Ishikawa (cell line): ENCODE data around the gene RAD54L2.

ENCODE experiments used
- CEBPB ChIP-seq: IDR thresholded peaks from 2 replicates; pipeline ENCODE4 v1.6.1; 2012
- CREB1 ChIP-seq: IDR thresholded peaks from 2 replicates; pipeline ENCODE4 v1.6.1; 2012; ENCODE audit warnings: low read depth
- EGR1 ChIP-seq: IDR thresholded peaks from 2 replicates; pipeline ENCODE4 v1.6.1; 2012
- EP300 ChIP-seq: IDR thresholded peaks from 2 replicates; pipeline ENCODE4 v1.6.1; 2012; ENCODE audit warnings: borderline replicate concordance
- FOXM1 ChIP-seq: IDR thresholded peaks from 2 replicates; pipeline ENCODE4 v1.6.1; 2012; ENCODE audit warnings: low read depth, borderline replicate concordance
- NFIC ChIP-seq: IDR thresholded peaks from 2 replicates; pipeline ENCODE4 v1.6.1; 2012
- RAD21 ChIP-seq: IDR thresholded peaks from 2 replicates; pipeline ENCODE4 v1.6.1; 2012; ENCODE audit warnings: low read depth
- REST ChIP-seq: IDR thresholded peaks from 2 replicates; pipeline ENCODE4 v1.6.1; 2012; ENCODE audit warnings: low read depth, mild to moderate bottlenecking
- TAF1 ChIP-seq: IDR thresholded peaks from 2 replicates; pipeline ENCODE4 v1.6.1; 2012; ENCODE audit warnings: low read depth, mild to moderate bottlenecking
- TCF12 ChIP-seq: IDR thresholded peaks from 2 replicates; pipeline ENCODE4 v1.6.1; 2012; ENCODE audit warnings: low read depth
- TEAD4 ChIP-seq: IDR thresholded peaks from 2 replicates; pipeline ENCODE4 v1.6.1; 2012
- USF1 ChIP-seq: IDR thresholded peaks from 2 replicates; pipeline ENCODE4 v1.6.1; 2012
- YY1 ChIP-seq: IDR thresholded peaks from 2 replicates; pipeline ENCODE4 v1.6.1; 2012; ENCODE audit warnings: low read depth
- ZBTB7A ChIP-seq: IDR thresholded peaks from 2 replicates; pipeline ENCODE4 v1.6.1; 2012; ENCODE audit warnings: low read depth
- TF ChIP-seq, protein P1 (sequence below): IDR thresholded peaks from 2 replicates; pipeline ENCODE4 v1.6.1; 2012

The RAD54L2 gene

DNA sequence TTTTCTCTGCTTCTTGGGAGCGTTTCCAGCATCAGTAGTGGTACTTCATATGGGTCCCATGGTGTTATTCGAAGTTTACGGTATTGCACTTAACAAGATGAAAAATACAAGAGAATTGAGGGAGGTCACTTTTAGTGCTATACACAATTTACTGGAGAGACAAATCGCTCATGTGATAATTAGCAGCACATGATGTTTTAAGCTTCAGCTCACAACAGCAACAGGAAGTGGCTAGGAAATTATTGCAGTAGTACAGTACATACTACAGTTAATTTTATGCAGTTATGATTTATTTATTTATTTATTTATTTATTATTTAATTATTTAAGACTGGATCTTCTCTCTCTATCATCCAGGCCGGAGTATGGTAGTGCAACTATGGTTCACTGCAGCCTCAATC lies 24.3 kb upstream of the RAD54L2 start:
- no peak for TF ChIP-seq EGR1
- no peak for TF ChIP-seq YY1
- no peak for TF ChIP-seq CREB1
- no peak for TF ChIP-seq NFIC
- no peak for TF ChIP-seq TAF1
- TF ChIP-seq REST, result no peak

GRCh38 chr3:51519848-51520247 lies 18.7 kb upstream of the RAD54L2 start:
- TF ChIP-seq CREB1 (no peak), RAD21 (no peak), ZBTB7A (no peak), EP300 (no peak), USF1 (no peak), REST (no peak), TAF1 (no peak), NFIC (no peak), TEAD4 (no peak)
- TF ChIP-seq, protein P1, sequence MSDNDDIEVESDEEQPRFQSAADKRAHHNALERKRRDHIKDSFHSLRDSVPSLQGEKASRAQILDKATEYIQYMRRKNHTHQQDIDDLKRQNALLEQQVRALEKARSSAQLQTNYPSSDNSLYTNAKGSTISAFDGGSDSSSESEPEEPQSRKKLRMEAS, result no peak

DNA sequence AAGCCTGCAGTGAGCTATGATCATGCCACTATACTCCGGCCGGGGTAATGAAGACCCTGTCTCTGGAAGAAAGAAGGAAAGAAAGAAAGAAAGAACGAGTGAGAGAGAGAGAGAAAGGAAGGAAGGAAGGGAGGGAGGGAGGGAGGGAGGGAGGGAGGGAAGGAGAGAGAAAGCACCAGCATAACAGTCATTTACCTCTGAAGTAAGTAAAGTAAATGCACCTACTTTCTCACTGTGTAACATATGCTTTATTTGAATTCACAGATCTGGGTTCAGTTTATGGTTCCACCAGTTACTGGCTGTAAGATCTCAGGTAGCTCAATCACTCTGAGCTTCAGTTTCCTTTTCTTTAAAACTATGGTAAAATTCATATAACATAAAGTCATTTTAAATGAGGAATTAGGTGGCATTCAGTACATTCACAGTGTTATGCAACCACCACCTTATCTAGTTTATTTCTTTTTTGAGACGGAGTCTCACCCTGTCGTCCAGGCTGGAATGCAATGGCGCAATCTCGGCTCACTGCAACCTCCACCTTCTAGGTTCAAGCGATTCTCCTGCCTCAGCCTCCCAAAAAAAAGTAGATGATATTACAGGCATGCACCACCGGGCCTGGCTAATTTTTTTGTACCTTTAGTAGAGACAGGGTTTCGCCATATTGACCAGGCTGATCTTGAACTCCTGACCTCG lies 16.1 kb upstream of the RAD54L2 start:
- no peak for TF ChIP-seq TAF1
- no peak for TF ChIP-seq USF1
- TF ChIP-seq ZBTB7A, result no peak
- TF ChIP-seq YY1, result no peak
- TF ChIP-seq CREB1, result no peak
- TF ChIP-seq, protein P1, result no peak
- no peak for TF ChIP-seq FOXM1
- no peak for TF ChIP-seq TCF12
- no peak for TF ChIP-seq EGR1
- no peak for TF ChIP-seq NFIC
- no peak for TF ChIP-seq EP300
- TF ChIP-seq CEBPB, result no peak
- TF ChIP-seq TEAD4, result no peak

DNA sequence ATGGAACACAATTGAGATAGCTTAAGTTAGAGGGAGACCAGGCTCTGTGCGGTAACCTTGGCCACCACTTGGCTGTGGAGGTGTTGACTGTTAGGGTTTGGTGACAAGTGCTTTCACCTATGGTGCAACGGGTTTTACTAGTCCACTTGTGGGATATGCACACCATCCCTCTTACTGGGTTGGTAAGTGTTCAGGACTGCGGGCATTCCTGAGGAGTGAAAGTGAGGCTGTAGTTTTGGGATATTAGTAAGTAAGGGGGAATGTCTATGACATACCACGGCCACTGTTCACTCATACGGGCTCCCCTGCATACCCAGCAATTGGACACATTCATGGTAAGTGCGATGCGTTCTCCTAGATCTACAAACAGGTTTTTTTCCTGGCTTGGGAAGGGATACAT lies 8.0 kb upstream of the RAD54L2 start:
- TF ChIP-seq CREB1 (no peak), REST (no peak), FOXM1 (no peak), EGR1 (no peak), YY1 (no peak), RAD21 (no peak), TEAD4 (no peak), NFIC (no peak), USF1 (no peak), EP300 (no peak), ZBTB7A (no peak), TCF12 (no peak), CEBPB (no peak), TAF1 (no peak)
- TF ChIP-seq, protein P1, result no peak
